ENCODE results near the gene OR10H1.
"Not testable (repeated sequence)": the region's sequence is repeated elsewhere in the genome, so short reads cannot be mapped to it uniquely, and the experiment has no call there.

The OR10H1 gene

GRCh38 chr19:15815306-15815705, at the start of gene OR10H1:
Gene OR10H1 (minus strand): TSS chr19:15815664. CDS start chr19:15808037, 7,627 bp downstream.
- no peak for DNase-seq

- DNase-seq, result no peak
These were observed 49.4 kb upstream of the OR10H1 start for GRCh38 chr19:15864824-15865223.

GRCh38 chr19:15863272-15863671, 47.8 kb upstream of the OR10H1 start:
- DNase-seq, result no peak

- DNase-seq, result no peak
These were observed 47.0 kb upstream of the OR10H1 start for GRCh38 chr19:15862444-15862843.

GRCh38 chr19:15860522-15860921, 45.1 kb upstream of the OR10H1 start:
- DNase-seq, result no peak

- DNase-seq, result no peak
These were observed 43.7 kb upstream of the OR10H1 start for GRCh38 chr19:15859187-15859586.

- DNase-seq, result no peak
These were observed 34.9 kb upstream of the OR10H1 start for GRCh38 chr19:15850385-15850784.

GRCh38 chr19:15846923-15847322, 31.5 kb upstream of the OR10H1 start:
- DNase-seq, result no peak

GRCh38 chr19:15843894-15844222, 28.4 kb upstream of the OR10H1 start:
- not testable (repeated sequence) for DNase-seq

- DNase-seq, result no peak
These were observed 27.9 kb upstream of the OR10H1 start for GRCh38 chr19:15843203-15843893.

- no peak for DNase-seq
These were observed 26.6 kb upstream of the OR10H1 start for GRCh38 chr19:15841875-15842569.

- no peak for DNase-seq
These were observed 25.4 kb upstream of the OR10H1 start for GRCh38 chr19:15840833-15841232.

- not testable (repeated sequence) for DNase-seq
These were observed 24.4 kb upstream of the OR10H1 start for GRCh38 chr19:15839888-15840287.

GRCh38 chr19:15838351-15838750, 22.9 kb upstream of the OR10H1 start:
- no peak for DNase-seq

GRCh38 chr19:15837221-15837731, 21.8 kb upstream of the OR10H1 start:
- peak in 5 of 51 donors; percentile 18 to 49 (median 36) for DNase-seq

- DNase-seq, result peak; percentile 51 to 97 (median 91)
These were observed 21.1 kb upstream of the OR10H1 start for GRCh38 chr19:15836330-15837220.

- DNase-seq, result not testable (repeated sequence)
These were observed 20.3 kb upstream of the OR10H1 start for GRCh38 chr19:15835565-15836329.

GRCh38 chr19:15834232-15834631, 18.8 kb upstream of the OR10H1 start:
- not testable (repeated sequence) for DNase-seq

GRCh38 chr19:15831626-15832025, 16.2 kb upstream of the OR10H1 start:
- no peak for DNase-seq

GRCh38 chr19:15829786-15830185, 14.3 kb upstream of the OR10H1 start:
- no peak for DNase-seq

- no peak for DNase-seq
These were observed 13.8 kb upstream of the OR10H1 start for GRCh38 chr19:15829306-15829698.
